Spleen (tissue), 11 donors: ENCODE measurements around the gene BMPER. TPM values are rescaled to one million over a fixed set of nuclear protein-coding genes. Genes with fewer than 3 reads are reported as not detected.
"Not testable (repeated sequence)": the region's sequence is repeated elsewhere in the genome, so short reads cannot be mapped to it uniquely, and the experiment has no call there.

Experiments
- DNase-seq: peaks from one replicate; pipeline ENCODE4 v3.0.0-alpha.2; 2020
- H3K27ac ChIP-seq, 8 donors: fragments of 200-600 bp; sonication (generic) in 7 of 8; 1 replicate in 4 of 8; 2 replicates in 4 of 8; pipeline versions ENCODE4 v1.5.0 to v1.8.0; 2016 to 2021; ENCODE audit warnings: inconsistent platforms in 4 of 8, mild to moderate bottlenecking in 4 of 8, moderate library complexity in 1 of 8
- H3K27me3 ChIP-seq, 7 donors: fragments of 200-600 bp; sonication (generic) in 6 of 7; replicated peaks in 1 of 7; 1 replicate in 4 of 7; 2 replicates in 3 of 7; pipeline versions ENCODE4 v1.5.0 to v1.8.0; 2016 to 2021; ENCODE audit warnings: inconsistent platforms in 3 of 7, mild to moderate bottlenecking in 1 of 7
- H3K36me3 ChIP-seq, 6 donors: fragments of 200-600 bp; sonication (generic) in 5 of 6; 1 replicate in 4 of 6; 2 replicates in 2 of 6; pipeline versions ENCODE4 v1.5.0 to v1.8.0; 2016 to 2021; ENCODE audit warnings: inconsistent platforms in 2 of 6
- H3K4me1 ChIP-seq, 6 donors: fragments of 200-600 bp; sonication (generic) in 5 of 6; 1 replicate in 3 of 6; 2 replicates in 3 of 6; pipeline versions ENCODE4 v1.5.0 to v1.8.0; 2016 to 2021; ENCODE audit warnings: inconsistent platforms in 3 of 6
- H3K4me3 ChIP-seq, 8 donors: fragments of 200-600 bp; sonication (generic) in 7 of 8; 1 replicate in 4 of 8; 2 replicates in 4 of 8; pipeline versions ENCODE4 v1.5.0 to v1.8.0; 2016 to 2021; ENCODE audit warnings: inconsistent platforms in 4 of 8, mild to moderate bottlenecking in 4 of 8, moderate library complexity in 2 of 8
- H3K9me3 ChIP-seq, 8 donors: fragments of 200-600 bp; sonication (generic) in 7 of 8; 1 replicate in 4 of 8; 2 replicates in 4 of 8; pipeline versions ENCODE4 v1.5.0 to v1.8.0; 2016 to 2021; ENCODE audit warnings: inconsistent platforms in 4 of 8
- POLR2A ChIP-seq, 3 donors: fragments of 450-650 bp; IDR thresholded peaks; one replicate each; pipeline ENCODE4 v1.5.1; 2017; ENCODE audit warnings: antibody characterized with exemption in 3 of 3, mild to moderate bottlenecking in 1 of 3
- POLR2AphosphoS5 ChIP-seq, 3 donors: sonication (generic); formaldehyde crosslinking; IDR thresholded peaks; one replicate each; pipeline ENCODE4 v1.5.1; 2017; ENCODE audit warnings: antibody characterized with exemption in 3 of 3
- WGBS, 5 donors: extraction: QIAGEN DNeasy Blood & Tissue Kit in 3 of 5; methylation state at CpG; one replicate each; pipeline versions ENCODE4 v1.1.5 to v1.1.7; 2013 to 2018; 5-methylcytosine and 5-hydroxymethylcytosine counted together
- intact Hi-C: fragments of 100-400 bp; cut with DNase I; formaldehyde crosslinking; loops from one replicate; pipeline ENCODE4 v1.15.0; 2023; ENCODE audit warnings: low total_unique reads
- polyA plus RNA-seq, 3 donors: library from polyadenylated mRNA; stranded (reverse); fragments of 200-250 nt; gene quantifications; one replicate each; pipeline ENCODE4 v1.2.1, GENCODE V29; 2013
- total RNA-seq, 7 donors: library from RNA; depleted of rRNA in 3 of 7; stranded (reverse); fragments of >200 nt in 3 of 7; fragmentation: NEBNext Ultra II Directional in 4 of 7; extraction: Animal tissue kit (Norgen Biotek cat#: 25700) in 4 of 7; gene quantifications; one replicate each; pipeline versions ENCODE4 v1.1.0 to v1.2.1, GENCODE V29; 2016 to 2021
- TF ChIP-seq, protein P1 (sequence below), 11 experiments: fragments of 200-600 bp in 7 of 11; fragments of 450-650 bp in 4 of 11; sonication (generic) in 4 of 11; IDR thresholded peaks in 8 of 11; conservative IDR thresholded peaks in 3 of 11; 1 replicate in 7 of 11; 2 replicates in 4 of 11; pipeline versions ENCODE4 v1.4.0 to v1.8.0; 2016 to 2021; ENCODE audit warnings: antibody characterized with exemption in 11 of 11, inconsistent platforms in 4 of 11, mild to moderate bottlenecking in 1 of 11
- donor health status: healthy with polysubstance abuse.
- donor health status: DM: no; HTN: no; CAD: no; lungs with moderate emphysema.
- donor health status: DM: no; HTN: no; CAD: no.
- donor health status: Bipolar disorder and iron deficiency.
- donor health status: healthy.
- donor health status: DM: no; HTN: no; CAD: no.
- donor health status: DM: yes; HTN: yes; CAD: no.

BMPER gene
- total and polyA plus RNA-seq, 10 donors = 0.14 to 4.4 (median 2.1) TPM

- 89 to 100% (median 94%) methylated on average over 1 of the region's 1 CpG for WGBS, 5 donors
- no peak for TF ChIP-seq POLR2AphosphoS5 (IDR thresholded peaks at IDR 0.05)
- no peak for TF ChIP-seq POLR2A (IDR thresholded peaks at IDR 0.05)
- TF ChIP-seq, protein P1, sequence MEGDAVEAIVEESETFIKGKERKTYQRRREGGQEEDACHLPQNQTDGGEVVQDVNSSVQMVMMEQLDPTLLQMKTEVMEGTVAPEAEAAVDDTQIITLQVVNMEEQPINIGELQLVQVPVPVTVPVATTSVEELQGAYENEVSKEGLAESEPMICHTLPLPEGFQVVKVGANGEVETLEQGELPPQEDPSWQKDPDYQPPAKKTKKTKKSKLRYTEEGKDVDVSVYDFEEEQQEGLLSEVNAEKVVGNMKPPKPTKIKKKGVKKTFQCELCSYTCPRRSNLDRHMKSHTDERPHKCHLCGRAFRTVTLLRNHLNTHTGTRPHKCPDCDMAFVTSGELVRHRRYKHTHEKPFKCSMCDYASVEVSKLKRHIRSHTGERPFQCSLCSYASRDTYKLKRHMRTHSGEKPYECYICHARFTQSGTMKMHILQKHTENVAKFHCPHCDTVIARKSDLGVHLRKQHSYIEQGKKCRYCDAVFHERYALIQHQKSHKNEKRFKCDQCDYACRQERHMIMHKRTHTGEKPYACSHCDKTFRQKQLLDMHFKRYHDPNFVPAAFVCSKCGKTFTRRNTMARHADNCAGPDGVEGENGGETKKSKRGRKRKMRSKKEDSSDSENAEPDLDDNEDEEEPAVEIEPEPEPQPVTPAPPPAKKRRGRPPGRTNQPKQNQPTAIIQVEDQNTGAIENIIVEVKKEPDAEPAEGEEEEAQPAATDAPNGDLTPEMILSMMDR (IDR thresholded peaks at IDR 0.05 in 8 of 11, conservative IDR thresholded peaks at IDR 0.05 in 3 of 11) = no peak
- Histone ChIP-seq H3K27ac (no peak overlapping the region), H3K27me3 (no peaks in the 10 kb centered on the region), H3K36me3 (no peaks in the 10 kb centered on the region), H3K4me3 (no peak overlapping the region), H3K9me3 (no peaks in the 10 kb centered on the region), H3K4me1 (no peaks in the 10 kb centered on the region)
- intact Hi-C loops = no loop called here
- no peak for DNase-seq
Observed at GRCh38 chr7:34165466-34165865, 260.1 kb downstream of the BMPER start.

DNA sequence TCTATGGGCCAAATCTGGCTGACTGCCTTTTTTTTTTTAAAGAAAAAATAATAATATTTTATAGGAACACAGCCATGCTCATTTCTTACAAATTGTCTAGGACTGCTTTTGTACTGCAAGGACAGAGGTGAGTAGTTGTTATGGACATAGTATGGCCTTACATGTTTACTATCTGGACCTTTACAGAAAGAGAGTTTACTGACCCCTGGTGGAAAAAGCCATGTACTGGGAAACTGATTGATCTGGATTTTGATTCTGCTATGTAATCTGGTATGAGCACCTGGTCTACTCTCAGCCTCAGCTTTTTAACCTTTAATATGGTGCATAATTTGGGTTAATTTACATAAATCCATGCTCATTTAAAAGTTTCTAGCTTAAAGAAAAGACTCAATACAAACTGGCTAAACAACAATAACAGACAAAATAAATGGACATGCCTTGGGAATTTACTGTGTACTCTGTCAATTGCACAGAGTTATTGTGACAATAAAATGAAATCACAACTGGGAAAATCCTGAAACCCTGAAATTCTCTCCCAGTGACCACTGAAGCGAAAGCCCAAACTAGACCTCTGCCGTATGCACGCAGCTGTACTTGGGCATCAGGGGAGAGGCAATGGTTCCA is 260.7 kb downstream of the BMPER start:
- TF ChIP-seq POLR2AphosphoS5 (IDR thresholded peaks at IDR 0.05) = no peak
- TF ChIP-seq, protein P1 (IDR thresholded peaks at IDR 0.05 in 8 of 11, conservative IDR thresholded peaks at IDR 0.05 in 3 of 11) = peak in 8 of 11 experiments; percentile 12 to 42 (median 36)
- Histone ChIP-seq H3K4me1 (no peaks in the 10 kb centered on the region), H3K27me3 (no peaks in the 10 kb centered on the region), H3K4me3 (no peak overlapping the region), H3K36me3 (no peaks in the 10 kb centered on the region), H3K9me3 (no peaks in the 10 kb centered on the region), H3K27ac (no peak overlapping the region)
- DNase-seq = no peak
- intact Hi-C loops = no loop called here
- 91 to 98% (median 96%) methylated on average over 3 of the region's 3 CpGs for WGBS, 5 donors

DNA sequence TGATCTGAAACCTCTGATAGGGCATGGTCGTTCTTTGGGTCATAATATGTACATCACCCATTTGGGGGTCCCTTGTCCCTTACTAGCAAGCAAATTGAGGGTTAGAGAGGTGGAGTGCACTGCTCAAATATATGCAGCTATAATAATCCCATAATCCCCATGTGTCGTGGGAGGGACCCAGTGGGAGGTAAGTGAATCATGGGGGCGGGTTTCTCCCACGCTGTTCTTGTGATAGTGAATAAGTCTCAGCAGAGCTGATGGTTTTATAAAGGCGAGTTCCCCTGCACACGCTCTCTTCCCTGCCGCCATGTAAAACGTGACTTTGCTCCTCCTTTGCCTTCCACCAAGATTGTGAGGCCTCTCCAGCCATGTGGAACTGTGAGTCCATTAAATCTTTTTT is 262.7 kb downstream of the BMPER start:
- H3K27me3 ChIP-seq = no peaks in the 10 kb centered on the region
- WGBS, 5 donors = 76 to 84% (median 83%) methylated on average over 8 of the region's 8 CpGs
- no peak for DNase-seq
- H3K4me3 ChIP-seq = no peak overlapping the region
- H3K27ac ChIP-seq = no peak overlapping the region
- H3K4me1 ChIP-seq = no peaks in the 10 kb centered on the region
- H3K9me3 ChIP-seq = no peaks in the 10 kb centered on the region
- intact Hi-C loops = no loop called here
- no peaks in the 10 kb centered on the region for H3K36me3 ChIP-seq
- TF ChIP-seq, protein P1 (IDR thresholded peaks at IDR 0.05 in 8 of 11, conservative IDR thresholded peaks at IDR 0.05 in 3 of 11) = no peak
- no peak for TF ChIP-seq POLR2A (IDR thresholded peaks at IDR 0.05)
- no peak for TF ChIP-seq POLR2AphosphoS5 (IDR thresholded peaks at IDR 0.05)

GRCh38 chr7:34174688-34175616 is 269.6 kb downstream of the BMPER start:
- 83 to 89% (median 84%) methylated on average over 21 to 32 of the region's 32 CpGs for WGBS, 5 donors
- H3K27me3 ChIP-seq, DNase-seq, H3K4me3 ChIP-seq, intact Hi-C loops, H3K36me3 ChIP-seq, H3K27ac ChIP-seq, H3K4me1 ChIP-seq: not testable (repeated sequence)
- peaks cover 0 to 18% (median 0%) of the 10 kb centered on the region in 8 donors for H3K9me3 ChIP-seq
